GM23338 (cell line): Measurements from ENCODE around the gene XXYLT1. TPM values are rescaled to one million over a fixed set of nuclear protein-coding genes. Genes with fewer than 3 reads are reported as not detected.

ENCODE experiments used
- ATAC-seq: fragments of 200-7000 bp; cut with Tn5 transposase; 3 replicates; pipeline ENCODE4 v1.9.1; 2020
- DNase-seq: peaks from one replicate; pipeline ENCODE4 v3.0.0-alpha.2; 2015; ENCODE audit warnings: low spot score
- H2AFZ ChIP-seq: fragments of 200-600 bp; sonication (generic); 2 replicates; pipeline ENCODE4 v1.8.0; 2016; ENCODE audit warnings: antibody characterized with exemption, mild to moderate bottlenecking, moderate library complexity
- H3F3A ChIP-seq: fragments of 200-600 bp; sonication (generic); replicated peaks from 2 replicates; pipeline ENCODE4 v1.8.0; 2017; ENCODE audit warnings: antibody characterized with exemption, mixed run types, low read depth
- H3K27ac ChIP-seq: fragments of 200-600 bp; sonication (generic); 2 replicates; pipeline ENCODE4 v1.6.1; 2016; ENCODE audit warnings: low read depth
- H3K27me3 ChIP-seq: fragments of 200-600 bp; sonication (generic); 2 replicates; pipeline ENCODE4 v1.8.0; 2016; ENCODE audit warnings: mild to moderate bottlenecking, mixed run types, moderate library complexity; ENCODE audit not compliant: insufficient read depth
- H3K36me3 ChIP-seq: fragments of 200-600 bp; sonication (generic); 2 replicates; pipeline ENCODE4 v1.8.0; 2016; ENCODE audit warnings: mild to moderate bottlenecking; ENCODE audit not compliant: insufficient read depth
- H3K4me1 ChIP-seq: fragments of 200-600 bp; sonication (generic); 2 replicates; pipeline ENCODE4 v1.8.0; 2016; ENCODE audit warnings: mild to moderate bottlenecking, moderate library complexity; ENCODE audit not compliant: insufficient read depth
- H3K4me2 ChIP-seq: fragments of 200-600 bp; sonication (generic); 2 replicates; pipeline ENCODE4 v1.7.1; 2017; ENCODE audit warnings: mixed run types
- H3K4me3 ChIP-seq: fragments of 200-600 bp; sonication (generic); 2 replicates; pipeline ENCODE4 v1.6.1; 2016; ENCODE audit warnings: mixed run types
- H3K79me2 ChIP-seq: fragments of 200-600 bp; sonication (generic); replicated peaks from 2 replicates; pipeline ENCODE4 v1.8.0; 2017; ENCODE audit warnings: mild to moderate bottlenecking; ENCODE audit not compliant: insufficient read depth
- H3K9me2 ChIP-seq: fragments of 200-600 bp; sonication (generic); 2 replicates; pipeline ENCODE4 v1.8.0; 2017; ENCODE audit not compliant: insufficient read depth
- H4K20me1 ChIP-seq: fragments of 200-600 bp; sonication (generic); replicated peaks from 2 replicates; pipeline ENCODE4 v1.8.0; 2017; ENCODE audit warnings: mild to moderate bottlenecking; ENCODE audit not compliant: insufficient read depth
- H3K27ac Mint-ChIP-seq: 2 replicates; pipeline ENCODE4 v1.8.0; 2020; ENCODE audit warnings: inconsistent platforms, mild to moderate bottlenecking, moderate library complexity, mixed read lengths
- H3K27me3 Mint-ChIP-seq: 3 replicates; pipeline ENCODE4 v1.8.0; 2022; ENCODE audit warnings: low read depth, mild to moderate bottlenecking, moderate library complexity, mixed read lengths, inconsistent platforms; ENCODE audit not compliant: insufficient read depth, poor library complexity
- H3K36me3 Mint-ChIP-seq: 3 replicates; pipeline ENCODE4 v1.8.0; 2021; ENCODE audit warnings: low read depth, mild to moderate bottlenecking, inconsistent platforms, moderate library complexity, mixed read lengths
- H3K4me1 Mint-ChIP-seq: 3 replicates; pipeline ENCODE4 v1.8.0; 2020; ENCODE audit warnings: mild to moderate bottlenecking, inconsistent platforms, mixed read lengths
- H3K4me3 Mint-ChIP-seq: 3 replicates; pipeline ENCODE4 v1.8.0; 2021; ENCODE audit warnings: moderate library complexity, mild to moderate bottlenecking, inconsistent platforms, mixed read lengths
- H3K9me3 Mint-ChIP-seq: 3 replicates; pipeline ENCODE4 v1.8.0; 2020; ENCODE audit warnings: moderate library complexity, mild to moderate bottlenecking, inconsistent platforms, mixed read lengths
- CREB1 ChIP-seq: fragments of 250-450 bp; sonication (Bioruptor Pico); IDR thresholded peaks from 2 replicates; pipeline ENCODE4 v1.5.0; 2020; ENCODE audit warnings: low read depth, mild to moderate bottlenecking, moderate library complexity
- CTCF ChIP-seq, 2 experiments: fragments of 200-600 bp in 1 of 2; sonication (generic) in 1 of 2; conservative IDR thresholded peaks; 2 replicates each; pipeline versions ENCODE4 v1.5.1 to v1.6.1; 2016 to 2017; ENCODE audit warnings: antibody characterized with exemption in 2 of 2, low read depth in 2 of 2, mild to moderate bottlenecking in 2 of 2, moderate library complexity in 1 of 2
- ETS1 ChIP-seq: IDR thresholded peaks from 2 replicates; pipeline ENCODE4 v1.6.1; 2016; ENCODE audit warnings: antibody characterized with exemption
- EZH2 ChIP-seq: fragments of 200-600 bp; sonication (generic); IDR thresholded peaks from one replicate; pipeline ENCODE4 v1.8.0; 2017; ENCODE audit warnings: antibody characterized with exemption, mild to moderate bottlenecking, low read depth; ENCODE audit not compliant: unreplicated experiment
- EZH2phosphoT487 ChIP-seq: fragments of 200-600 bp; sonication (generic); IDR thresholded peaks from one replicate; pipeline ENCODE4 v1.8.1; 2018; ENCODE audit warnings: antibody characterized with exemption; ENCODE audit not compliant: unreplicated experiment
- JUNB ChIP-seq: IDR thresholded peaks from one replicate; pipeline ENCODE4 v1.6.1; 2016; ENCODE audit warnings: antibody characterized with exemption; ENCODE audit not compliant: unreplicated experiment
- NANOG ChIP-seq: IDR thresholded peaks from 2 replicates; pipeline ENCODE4 v1.6.1; 2016; ENCODE audit warnings: antibody characterized with exemption, borderline replicate concordance
- REST ChIP-seq: IDR thresholded peaks from one replicate; pipeline ENCODE4 v1.6.1; 2018; ENCODE audit warnings: antibody characterized with exemption; ENCODE audit not compliant: unreplicated experiment
- STAT1 ChIP-seq: IDR thresholded peaks from one replicate; pipeline ENCODE4 v1.6.1; 2016; ENCODE audit warnings: antibody characterized with exemption; ENCODE audit not compliant: unreplicated experiment
- ZNF114 ChIP-seq: fragments of 250-450 bp; sonication (Bioruptor Pico); IDR thresholded peaks from 2 replicates; pipeline ENCODE4 v1.5.0; 2020; ENCODE audit warnings: mild to moderate bottlenecking, moderate library complexity
- ZNF331 ChIP-seq: fragments of 250-450 bp; sonication (Bioruptor Pico); IDR thresholded peaks from 2 replicates; pipeline ENCODE4 v1.5.0; 2020; ENCODE audit warnings: low read depth, mild to moderate bottlenecking, moderate library complexity
- polyA plus RNA-seq: library from polyadenylated mRNA; unstranded; fragments of >200 nt; fragmentation: Nextera tagmentation; extraction: Ambion mirVana; gene quantifications from 2 replicates; pipeline ENCODE4 v1.2.1, GENCODE V29; 2016
- total RNA-seq: library from RNA; depleted of rRNA; stranded (reverse); fragments of >200 nt; shearing (Covaris generic); gene quantifications from 2 replicates; pipeline ENCODE4 v1.2.3, GENCODE V29; 2014

The XXYLT1 gene
- total and polyA plus RNA-seq, 2 experiments from 2014 or later, result 13.5 to 34.8 TPM

- Histone ChIP-seq H3K4me3 (no peak overlapping the region), H3K4me2 (no peak overlapping the region), H3K27ac (no peak overlapping the region), H3K9me2 (no peaks in the 10 kb centered on the region), H3F3A (no peaks in the 10 kb centered on the region), H3K79me2 (no peaks in the 10 kb centered on the region), H2AFZ (no peak overlapping the region), H3K27me3 (no peaks in the 10 kb centered on the region), H3K36me3 (no peaks in the 10 kb centered on the region), H4K20me1 (no peaks in the 10 kb centered on the region), H3K4me1 (no peaks in the 10 kb centered on the region)
- no peak for DNase-seq
- no peaks in the 10 kb centered on the region for H3K27me3 Mint-ChIP-seq
- peaks cover 12% of the 10 kb centered on the region; the same call in 2 of the 3 replicates for H3K36me3 Mint-ChIP-seq
- H3K4me1 Mint-ChIP-seq, result no peaks in the 10 kb centered on the region
- no peak overlapping the region for H3K4me3 Mint-ChIP-seq
- ATAC-seq, result no peak
- no peak overlapping the region for H3K27ac Mint-ChIP-seq
- H3K9me3 Mint-ChIP-seq, result no peaks in the 10 kb centered on the region
- no peak for TF ChIP-seq ETS1
- TF ChIP-seq ZNF331 (CRISPR knock-in tag), result no peak
- TF ChIP-seq JUNB, result no peak
- TF ChIP-seq REST, result no peak
- no peak for TF ChIP-seq EZH2phosphoT487
- TF ChIP-seq CTCF (conservative IDR thresholded peaks at IDR 0.05; ENCODE audit: low read depth in 2 of 2), result no peak
- TF ChIP-seq ZNF114 (CRISPR knock-in tag), result no peak
These were observed 13.9 kb upstream of the XXYLT1 start for GRCh38 chr3:195284842-195285241.

- no peak for ATAC-seq
- no peaks in the 10 kb centered on the region for H3K9me3 Mint-ChIP-seq
These were observed 12.0 kb upstream of the XXYLT1 start for GRCh38 chr3:195282961-195283360.

More at GRCh38 chr3:195282961-195283360, 12.0 kb upstream of the XXYLT1 start:
- Histone ChIP-seq H3K4me3 (no peak overlapping the region), H4K20me1 (no peaks in the 10 kb centered on the region), H3K79me2 (no peaks in the 10 kb centered on the region), H3K9me2 (no peaks in the 10 kb centered on the region), H2AFZ (no peak overlapping the region), H3K36me3 (no peaks in the 10 kb centered on the region), H3K27ac (no peak overlapping the region), H3K4me2 (no peak overlapping the region), H3K4me1 (no peaks in the 10 kb centered on the region), H3F3A (no peaks in the 10 kb centered on the region), H3K27me3 (no peaks in the 10 kb centered on the region)
- Mint-ChIP-seq H3K27me3 (no peaks in the 10 kb centered on the region), H3K36me3 (no peaks in the 10 kb centered on the region), H3K4me3 (no peak overlapping the region), H3K27ac (no peak overlapping the region; the same call in 1 of the 2 replicates), H3K4me1 (no peaks in the 10 kb centered on the region)
- no peak for DNase-seq
- TF ChIP-seq NANOG (no peak), STAT1 (no peak), JUNB (no peak), CREB1 (CRISPR knock-in tag) (no peak), ZNF331 (CRISPR knock-in tag) (no peak), CTCF (conservative IDR thresholded peaks at IDR 0.05; ENCODE audit: low read depth in 2 of 2) (no peak), EZH2phosphoT487 (no peak), EZH2 (no peak), REST (no peak)
